Epithelial cell of esophagus (primary cell): ENCODE measurements around the gene SNX33.
"Not testable (repeated sequence)": the region's sequence is repeated elsewhere in the genome, so short reads cannot be mapped to it uniquely, and the experiment has no call there.

Experiments
- DNase-seq: peaks from one replicate; pipeline ENCODE4 v3.0.0; 2010; ENCODE audit warnings: low read depth
- H3K4me3 ChIP-seq: 2 replicates; pipeline ENCODE4 v1.5.1; 2011; ENCODE audit warnings: mild to moderate bottlenecking, low read length, control low read depth
- CTCF ChIP-seq: IDR thresholded peaks from 2 replicates; pipeline ENCODE4 v1.5.1; 2011; ENCODE audit warnings: low read depth, mild to moderate bottlenecking, low read length, control low read depth, inconsistent platforms; ENCODE audit not compliant: insufficient read depth; ENCODE audit errors: missing control alignments

Gene SNX33

GRCh38 chr15:75695220-75695619 is 47.5 kb downstream of the SNX33 start:
- H3K4me3 ChIP-seq: no peak overlapping the region
- no peak for DNase-seq
- no peak for TF ChIP-seq CTCF

- no peak for TF ChIP-seq CTCF
- no peak overlapping the region for H3K4me3 ChIP-seq
- DNase-seq: no peak
These were observed 48.1 kb downstream of the SNX33 start for GRCh38 chr15:75695634-75696310.

- no peak for TF ChIP-seq CTCF
- DNase-seq: peak; percentile 94
- H3K4me3 ChIP-seq: no peak overlapping the region
These were observed 48.6 kb downstream of the SNX33 start for GRCh38 chr15:75696311-75696720.

GRCh38 chr15:75696854-75697259 is 49.1 kb downstream of the SNX33 start:
- TF ChIP-seq CTCF: no peak
- no peak for DNase-seq
- H3K4me3 ChIP-seq: no peak overlapping the region

- TF ChIP-seq CTCF: no peak
- peak; percentile 27 for DNase-seq
These were observed 49.8 kb downstream of the SNX33 start for GRCh38 chr15:75697523-75697922.

GRCh38 chr15:75697974-75698747 is 50.4 kb downstream of the SNX33 start:
- not testable (repeated sequence) for DNase-seq, H3K4me3 ChIP-seq

More at GRCh38 chr15:75697523-75697922, 49.8 kb downstream of the SNX33 start:
- H3K4me3 ChIP-seq: no peak overlapping the region

- not testable (repeated sequence) for DNase-seq, H3K4me3 ChIP-seq
These were observed 51.8 kb downstream of the SNX33 start for GRCh38 chr15:75699517-75699916.

GRCh38 chr15:75699961-75700874 is 52.5 kb downstream of the SNX33 start:
- H3K4me3 ChIP-seq: not testable (repeated sequence)
- peak; percentile 82 for DNase-seq

GRCh38 chr15:75701071-75702003 is 53.6 kb downstream of the SNX33 start:
- not testable (repeated sequence) for H3K4me3 ChIP-seq, DNase-seq
